Measurements from ENCODE around the gene SOX6. TPM values are rescaled to one million over a fixed set of nuclear protein-coding genes. Genes with fewer than 3 reads are reported as not detected.
A peak's percentile ranks its signal among the peaks of the same experiment; 100 is the strongest.

The SOX6 gene
- total and polyA plus RNA-seq, 2 of the 13 experiments (the other 11 are each of a cell fraction or from before 2014, with no cell fraction given): 2.6 to 11.2 TPM

DNA sequence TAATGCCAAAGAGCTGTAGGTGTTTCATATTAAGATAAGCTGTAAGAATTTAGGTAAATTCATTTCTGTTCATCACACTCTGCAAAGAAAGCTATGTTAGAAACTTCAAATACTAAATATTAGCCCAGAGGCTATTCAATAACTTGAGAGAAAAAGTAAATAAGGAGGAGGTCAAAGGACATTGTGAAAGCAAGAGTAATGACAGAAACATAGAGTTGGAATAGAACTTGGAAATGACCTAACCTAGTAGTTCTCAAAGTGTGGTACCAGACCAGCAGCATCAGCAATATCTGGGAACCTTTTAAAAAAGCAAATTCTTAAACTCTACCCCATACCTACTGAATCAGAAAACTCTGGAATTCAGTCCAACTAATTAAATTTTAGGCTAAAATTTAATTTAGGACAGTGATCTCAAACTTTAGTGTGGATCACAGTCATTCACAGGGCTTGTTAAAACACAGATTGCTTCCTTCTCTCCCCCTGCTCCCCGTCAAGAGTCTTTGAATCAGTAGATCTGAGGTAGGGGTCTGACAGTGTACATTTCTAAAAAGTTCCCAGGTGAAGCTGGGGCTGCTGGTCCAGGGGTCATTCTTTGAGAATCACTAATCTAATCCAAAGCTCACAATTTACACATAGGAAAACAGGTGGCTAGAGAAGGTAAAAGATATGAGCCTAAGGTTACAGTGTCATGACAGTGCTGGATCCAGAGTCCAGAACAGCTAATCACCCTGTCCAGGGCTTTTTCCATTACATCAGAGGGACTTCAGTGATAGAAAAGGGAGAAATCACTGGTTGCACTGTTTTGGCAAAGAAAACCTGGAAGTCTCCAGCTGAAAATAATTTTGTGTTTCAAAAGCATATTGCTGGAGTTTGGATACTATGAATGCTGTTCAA, 241.1 kb downstream of the SOX6 start (continued):
- peak; percentile 70; the same call in 1 of the 2 replicates for TF ChIP-seq HOMEZ (CRISPR knock-in tag; IDR thresholded peaks at IDR 0.05; ENCODE audit: low read depth)
- no peak for TF ChIP-seq HMGA1 (CRISPR knock-in tag; conservative IDR thresholded peaks at IDR 0.05)
- peak; percentile 89; the same call in 1 of the 2 replicates for TF ChIP-seq FOXJ3 (CRISPR knock-in tag; IDR thresholded peaks at IDR 0.05; ENCODE audit: borderline replicate concordance)
- no peak for TF ChIP-seq ZNF550 (CRISPR knock-in tag; IDR thresholded peaks at IDR 0.05; ENCODE audit: borderline replicate concordance)
- TF ChIP-seq ZNF710 (CRISPR knock-in tag; IDR thresholded peaks at IDR 0.05; ENCODE audit: borderline replicate concordance): no peak
- TF ChIP-seq FOXO1 (CRISPR knock-in tag; IDR thresholded peaks at IDR 0.05): no peak; the same call in 1 of the 2 replicates
- no peak for TF ChIP-seq ZNF142 (CRISPR knock-in tag; IDR thresholded peaks at IDR 0.05)
- TF ChIP-seq, protein P1, sequence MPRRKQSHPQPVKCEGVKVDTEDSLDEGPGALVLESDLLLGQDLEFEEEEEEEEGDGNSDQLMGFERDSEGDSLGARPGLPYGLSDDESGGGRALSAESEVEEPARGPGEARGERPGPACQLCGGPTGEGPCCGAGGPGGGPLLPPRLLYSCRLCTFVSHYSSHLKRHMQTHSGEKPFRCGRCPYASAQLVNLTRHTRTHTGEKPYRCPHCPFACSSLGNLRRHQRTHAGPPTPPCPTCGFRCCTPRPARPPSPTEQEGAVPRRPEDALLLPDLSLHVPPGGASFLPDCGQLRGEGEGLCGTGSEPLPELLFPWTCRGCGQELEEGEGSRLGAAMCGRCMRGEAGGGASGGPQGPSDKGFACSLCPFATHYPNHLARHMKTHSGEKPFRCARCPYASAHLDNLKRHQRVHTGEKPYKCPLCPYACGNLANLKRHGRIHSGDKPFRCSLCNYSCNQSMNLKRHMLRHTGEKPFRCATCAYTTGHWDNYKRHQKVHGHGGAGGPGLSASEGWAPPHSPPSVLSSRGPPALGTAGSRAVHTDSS (CRISPR knock-in tag; conservative IDR thresholded peaks at IDR 0.05): no peak
- peak; percentile 55; the same call in 1 of the 2 replicates for TF ChIP-seq CHD4 (IDR thresholded peaks at IDR 0.05; ENCODE audit: borderline replicate concordance, low read length)
- no peak; the same call in 1 of the 2 replicates for TF ChIP-seq CREB1 (IDR thresholded peaks at IDR 0.05)
- peak; percentile 45 for TF ChIP-seq CREB1 (CRISPR knock-in tag; IDR thresholded peaks at IDR 0.05)
- TF ChIP-seq ZNF891 (CRISPR knock-in tag; IDR thresholded peaks at IDR 0.05): no peak
- TF ChIP-seq, protein P2, sequence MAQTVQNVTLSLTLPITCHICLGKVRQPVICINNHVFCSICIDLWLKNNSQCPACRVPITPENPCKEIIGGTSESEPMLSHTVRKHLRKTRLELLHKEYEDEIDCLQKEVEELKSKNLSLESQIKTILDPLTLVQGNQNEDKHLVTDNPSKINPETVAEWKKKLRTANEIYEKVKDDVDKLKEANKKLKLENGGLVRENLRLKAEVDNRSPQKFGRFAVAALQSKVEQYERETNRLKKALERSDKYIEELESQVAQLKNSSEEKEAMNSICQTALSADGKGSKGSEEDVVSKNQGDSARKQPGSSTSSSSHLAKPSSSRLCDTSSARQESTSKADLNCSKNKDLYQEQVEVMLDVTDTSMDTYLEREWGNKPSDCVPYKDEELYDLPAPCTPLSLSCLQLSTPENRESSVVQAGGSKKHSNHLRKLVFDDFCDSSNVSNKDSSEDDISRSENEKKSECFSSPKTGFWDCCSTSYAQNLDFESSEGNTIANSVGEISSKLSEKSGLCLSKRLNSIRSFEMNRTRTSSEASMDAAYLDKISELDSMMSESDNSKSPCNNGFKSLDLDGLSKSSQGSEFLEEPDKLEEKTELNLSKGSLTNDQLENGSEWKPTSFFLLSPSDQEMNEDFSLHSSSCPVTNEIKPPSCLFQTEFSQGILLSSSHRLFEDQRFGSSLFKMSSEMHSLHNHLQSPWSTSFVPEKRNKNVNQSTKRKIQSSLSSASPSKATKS (CRISPR knock-in tag; IDR thresholded peaks at IDR 0.05): no peak
- no peak for TF ChIP-seq NR3C1 (CRISPR knock-in tag; IDR thresholded peaks at IDR 0.05)
